Measurements from ENCODE around the gene CADPS2.

- TF ChIP-seq CTCF (IDR thresholded peaks at IDR 0.05; ENCODE audit: borderline replicate concordance, extremely low read depth, low read length, poor library complexity, severe bottlenecking), result no peak
- no peak for TF ChIP-seq EZH2 (IDR thresholded peaks at IDR 0.05; ENCODE audit: borderline replicate concordance, low read depth, low read length, severe bottlenecking)
These were observed 473.8 kb downstream of the CADPS2 start for GRCh38 chr7:122412441-122412840.
